NCI-H146 treated with DMSO at 0.1 percent for 48 hours (cell line): Measurements from ENCODE around the gene DNAJC11.
"Not testable (repeated sequence)": the region's sequence is repeated elsewhere in the genome, so short reads cannot be mapped to it uniquely, and the experiment has no call there.

Experiments used
- DNase-seq: peaks from one replicate; lab custom pipeline; 2025; ENCODE audit not compliant: unreplicated experiment; lab: John Stamatoyannopoulos, UW

DNAJC11 gene

DNA sequence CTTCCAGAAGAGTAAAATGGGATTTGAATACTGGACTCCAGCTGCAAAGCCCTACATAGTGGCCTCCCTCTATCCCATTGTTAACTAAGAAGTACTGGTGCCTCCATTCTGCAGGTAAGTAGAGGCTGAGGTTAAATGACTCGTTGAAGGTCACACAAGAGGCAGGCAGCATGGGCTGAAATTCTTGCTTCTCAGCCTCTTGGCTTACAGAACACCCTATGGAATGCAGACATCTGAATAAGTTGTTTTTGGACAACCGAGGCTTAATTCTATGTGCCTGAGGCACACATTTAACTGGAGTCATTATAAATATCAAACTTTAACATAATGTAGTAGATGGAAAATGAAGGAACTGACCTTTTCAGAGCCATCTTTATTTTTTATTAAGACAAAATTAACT is 5.7 kb downstream of the DNAJC11 start:
- DNase-seq, result no peak

DNA sequence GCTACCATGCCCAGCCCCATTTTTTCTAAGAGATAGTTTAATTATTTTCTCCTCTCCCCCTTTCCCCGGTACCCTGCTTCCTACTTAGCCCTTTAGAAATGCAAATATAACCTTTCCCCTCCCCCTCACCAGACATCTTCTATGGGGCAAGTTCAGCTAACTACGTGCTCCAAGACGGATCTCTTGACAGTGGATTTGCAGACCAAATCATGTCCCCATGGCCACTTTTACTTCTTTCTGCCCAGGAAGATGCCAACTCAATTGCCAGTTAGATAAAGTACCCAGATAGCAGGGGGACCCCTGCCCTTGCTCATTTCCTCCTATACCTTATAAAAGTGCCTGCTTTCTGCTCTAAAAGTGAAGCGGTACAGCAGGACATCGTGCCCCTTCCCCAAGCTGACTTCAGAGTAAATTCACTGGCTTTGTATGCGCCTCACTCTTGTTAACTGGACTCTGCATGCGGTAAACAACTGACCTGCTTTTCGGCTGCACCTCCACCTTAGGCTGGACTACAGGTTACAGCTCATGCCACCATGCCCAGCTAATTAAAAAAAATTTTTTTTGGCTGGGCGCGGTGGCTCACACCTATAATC is 7.4 kb downstream of the DNAJC11 start:
- no peak for DNase-seq

DNA sequence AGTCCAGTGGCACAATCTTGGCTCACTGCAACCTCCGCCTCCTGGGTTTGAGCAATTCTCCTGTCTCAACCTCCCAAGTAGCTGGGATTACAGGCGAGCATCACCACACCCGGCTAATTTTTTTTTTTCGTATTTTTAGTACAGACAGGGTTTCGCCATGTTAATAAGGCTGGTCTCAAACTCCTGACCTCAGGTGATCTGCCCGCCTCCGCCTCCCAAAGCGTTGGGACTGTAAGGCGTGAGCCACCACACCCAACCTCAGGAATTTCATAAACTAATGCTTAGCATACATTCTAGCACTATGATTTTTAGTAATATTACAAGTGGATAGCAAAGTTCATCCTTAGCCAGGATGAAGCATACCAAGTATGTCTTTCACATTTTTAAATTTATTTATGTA is 8.7 kb downstream of the DNAJC11 start:
- DNase-seq, result no peak

DNA sequence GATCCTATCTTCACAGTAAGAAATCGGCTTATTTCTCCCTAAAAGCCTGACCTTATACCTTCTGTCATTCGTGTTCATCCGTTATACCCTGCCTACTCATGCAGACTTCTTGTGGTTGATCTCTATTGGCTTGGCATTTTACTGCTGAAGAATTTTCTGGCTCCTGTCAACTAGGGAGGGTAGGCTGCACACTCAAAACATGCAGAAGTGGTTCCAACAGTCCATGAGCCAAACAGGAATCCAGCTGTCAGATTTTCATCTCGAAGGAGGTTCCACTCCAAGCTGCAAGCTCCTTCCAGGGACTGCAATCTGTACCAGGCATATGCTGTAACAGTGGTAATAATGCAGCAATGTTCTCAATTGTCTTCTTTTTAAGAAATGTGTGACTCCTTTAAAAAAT is 10.1 kb downstream of the DNAJC11 start:
- no peak for DNase-seq

DNA sequence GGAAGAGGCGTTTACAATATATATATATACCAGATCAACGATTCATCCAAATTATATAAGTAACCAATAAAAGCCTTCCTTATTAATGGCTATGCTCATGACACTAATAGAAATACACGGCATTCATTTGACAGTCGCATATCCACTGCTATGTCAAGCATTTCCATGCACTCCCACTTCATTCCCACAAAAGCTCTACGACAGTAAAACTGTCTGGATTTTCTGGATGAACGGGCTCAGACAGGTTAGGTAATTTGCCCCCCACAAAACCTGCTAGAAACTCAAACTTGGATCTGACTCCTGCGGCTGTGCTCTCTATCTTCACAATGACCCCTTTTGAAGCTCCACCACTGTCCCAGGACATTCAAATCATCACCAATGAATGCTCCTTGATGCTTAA is 11.4 kb downstream of the DNAJC11 start:
- DNase-seq, result no peak

DNA sequence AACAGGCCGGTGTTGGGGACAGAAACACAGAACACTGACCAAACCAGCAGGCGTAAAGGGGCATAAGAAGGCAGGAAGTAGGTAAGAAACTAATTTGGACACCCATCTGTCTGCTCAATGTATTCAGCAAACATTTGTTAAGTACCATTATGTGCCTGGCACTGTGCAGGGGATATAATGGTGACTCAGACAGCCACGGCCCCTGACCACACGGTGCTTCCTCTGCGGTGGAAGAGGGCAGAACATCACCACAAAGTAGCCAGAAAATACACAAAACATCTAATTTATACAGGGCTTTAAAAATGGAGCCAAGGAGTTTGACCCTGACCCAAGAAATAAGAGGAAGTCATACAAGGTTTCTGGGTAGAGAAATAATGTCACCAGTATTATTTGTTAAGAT is 12.9 kb downstream of the DNAJC11 start:
- DNase-seq, result no peak

DNA sequence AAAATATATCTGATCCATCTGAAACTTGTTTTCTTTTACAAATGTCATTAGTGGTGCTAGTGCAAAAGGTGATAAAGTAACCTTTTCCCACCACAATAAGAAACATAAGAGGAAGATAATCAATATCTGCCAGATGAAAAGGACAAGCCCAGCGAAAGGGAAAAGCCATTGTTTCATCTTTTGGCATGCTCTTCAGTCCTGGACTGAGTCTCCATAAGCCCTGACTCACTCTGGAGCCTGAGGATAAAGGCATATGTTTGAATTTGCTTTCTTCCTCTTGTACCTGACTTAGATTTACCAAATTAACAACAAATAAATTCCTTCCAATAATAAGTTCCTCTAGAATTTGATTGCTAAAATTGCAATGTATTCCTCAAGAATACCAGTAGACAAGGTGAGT is 13.6 kb downstream of the DNAJC11 start:
- no peak for DNase-seq

DNA sequence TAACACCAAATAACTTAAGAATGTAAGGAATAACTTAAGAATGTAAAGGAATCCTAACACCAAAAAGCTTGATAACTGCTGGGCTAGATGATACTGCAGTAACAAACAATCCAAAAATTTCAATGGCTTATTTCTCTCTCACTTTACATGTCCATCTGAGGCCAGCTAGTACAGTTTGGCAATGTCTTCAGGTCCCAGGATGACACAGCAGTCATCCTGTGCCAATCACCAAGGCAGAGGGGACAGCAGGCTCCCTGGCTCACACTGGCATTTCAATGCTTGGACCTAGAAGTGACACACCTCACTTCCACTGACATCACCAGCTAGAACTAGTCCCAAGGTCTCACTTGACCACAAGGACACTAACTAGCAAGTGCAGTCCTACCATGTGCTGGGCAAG is 15.3 kb downstream of the DNAJC11 start:
- DNase-seq, result no peak

DNA sequence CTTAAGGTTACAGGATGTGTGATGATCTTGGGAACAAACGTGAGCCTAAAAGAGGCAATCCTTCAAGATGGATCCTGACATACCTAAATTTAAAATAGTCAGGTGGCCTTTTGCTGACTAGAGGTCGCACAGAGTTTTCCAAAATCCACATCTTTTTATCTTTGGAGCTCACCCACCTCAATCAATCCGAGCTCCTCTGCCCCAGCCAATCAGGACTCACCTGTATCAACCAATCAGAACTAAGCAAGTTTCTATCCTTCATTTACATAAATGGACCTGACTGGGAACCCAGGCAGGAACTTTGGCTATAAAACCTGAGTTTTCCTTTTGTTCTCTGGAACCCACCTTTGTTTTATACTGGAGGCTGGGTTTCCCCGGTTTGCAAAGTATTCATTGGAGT is 16.2 kb downstream of the DNAJC11 start:
- no peak for DNase-seq

DNA sequence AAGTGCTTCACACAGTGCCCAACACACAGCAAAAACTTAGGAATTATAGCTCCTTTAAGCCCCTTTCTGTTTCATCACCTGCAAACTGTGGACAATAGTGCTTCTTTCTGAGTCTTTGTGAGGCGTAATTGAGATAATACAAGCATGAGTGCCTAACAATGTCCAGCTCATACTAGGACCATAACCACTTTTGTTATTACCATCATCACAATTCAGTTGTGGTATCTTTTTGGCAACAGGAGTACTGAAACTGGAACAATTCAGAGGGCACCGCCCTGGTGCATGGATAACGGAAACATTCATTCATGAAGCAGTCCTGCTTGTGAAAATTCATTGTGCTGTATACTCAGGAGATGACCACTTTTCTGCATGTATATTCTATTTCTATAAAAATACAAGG is 18.2 kb downstream of the DNAJC11 start:
- no peak for DNase-seq

DNA sequence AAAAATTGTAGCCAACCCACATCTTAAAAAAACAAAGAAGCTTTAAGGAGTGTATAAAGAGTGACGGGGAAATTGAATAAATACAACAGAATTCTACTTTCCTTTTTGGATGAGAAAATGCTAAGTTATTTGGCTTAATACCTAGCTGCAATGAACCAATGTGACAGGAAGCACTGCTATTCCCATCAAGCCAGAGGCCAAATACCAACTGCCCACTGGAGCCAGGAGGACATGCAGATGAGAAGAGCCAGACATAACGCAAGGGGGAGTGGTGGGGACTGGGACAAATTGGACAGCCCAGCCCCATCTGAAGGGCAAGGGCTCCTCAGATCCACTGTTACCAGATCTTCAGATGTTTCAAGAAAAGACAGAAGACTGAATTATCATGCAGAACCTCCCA is 25.7 kb downstream of the DNAJC11 start:
- DNase-seq, result no peak

DNA sequence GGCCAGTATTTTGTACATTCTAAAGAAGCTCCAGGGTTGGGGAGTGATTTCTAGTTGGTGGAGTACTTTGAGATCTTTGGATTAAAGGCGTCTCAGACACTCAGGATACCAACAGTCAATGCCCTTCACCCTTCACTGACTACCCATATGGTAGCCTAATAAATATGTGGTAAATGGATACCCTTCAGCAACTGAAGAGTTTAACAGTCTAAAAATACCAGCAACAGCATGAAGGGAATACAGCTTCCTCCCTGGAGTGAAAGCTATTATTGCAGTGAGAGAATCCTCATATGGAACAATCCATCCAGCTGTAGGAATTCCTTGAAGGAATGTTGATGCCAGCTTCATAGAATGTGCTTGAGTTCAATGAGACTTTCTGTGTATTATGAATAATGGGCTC is 26.8 kb downstream of the DNAJC11 start:
- no peak for DNase-seq

DNA sequence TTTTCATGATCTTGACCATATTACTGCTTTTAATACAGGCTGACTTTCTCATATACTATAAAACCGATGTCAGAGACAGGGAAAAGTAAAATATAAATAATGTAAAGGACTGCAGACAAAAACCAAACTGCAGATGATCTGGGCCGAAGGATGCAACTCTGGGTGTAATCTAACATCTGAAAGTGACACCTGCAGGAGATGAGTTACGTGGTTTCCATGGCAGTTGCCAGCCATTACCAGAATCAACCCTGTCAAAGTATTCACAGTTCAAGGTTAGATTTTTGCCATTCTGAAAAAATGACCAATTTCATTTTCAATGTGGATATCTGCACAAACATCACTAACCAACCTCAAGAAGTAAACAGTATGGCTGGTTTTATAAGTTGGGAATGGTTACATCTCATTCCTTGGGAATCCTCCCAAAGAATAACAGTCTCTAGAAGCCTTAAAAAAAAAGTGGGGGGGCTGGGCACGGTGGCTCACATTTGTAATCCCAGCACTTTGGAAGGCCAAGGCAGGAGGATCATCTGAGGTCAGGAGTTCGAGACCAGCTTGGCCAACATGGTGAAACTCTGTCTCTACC is 27.7 kb downstream of the DNAJC11 start:
- DNase-seq, result no peak

DNA sequence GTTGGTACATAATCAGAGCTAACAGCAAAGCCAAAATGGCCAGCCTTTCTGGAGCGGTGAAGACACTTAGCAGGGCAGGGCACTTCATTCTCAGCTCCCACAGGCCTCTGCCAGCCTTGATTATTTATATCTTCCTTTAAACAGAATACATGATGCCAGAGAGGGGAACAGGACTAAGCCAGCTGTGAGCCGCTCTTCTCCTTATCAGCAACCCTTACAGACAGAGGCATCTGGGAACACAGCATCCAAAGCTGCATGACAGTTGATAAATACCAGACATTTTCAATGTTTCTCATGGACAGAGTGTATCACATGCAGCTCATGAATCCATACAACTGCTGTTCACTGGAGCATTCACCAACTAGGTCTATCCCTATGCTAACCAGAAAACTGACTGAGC is 29.1 kb downstream of the DNAJC11 start:
- DNase-seq, result no peak

DNA sequence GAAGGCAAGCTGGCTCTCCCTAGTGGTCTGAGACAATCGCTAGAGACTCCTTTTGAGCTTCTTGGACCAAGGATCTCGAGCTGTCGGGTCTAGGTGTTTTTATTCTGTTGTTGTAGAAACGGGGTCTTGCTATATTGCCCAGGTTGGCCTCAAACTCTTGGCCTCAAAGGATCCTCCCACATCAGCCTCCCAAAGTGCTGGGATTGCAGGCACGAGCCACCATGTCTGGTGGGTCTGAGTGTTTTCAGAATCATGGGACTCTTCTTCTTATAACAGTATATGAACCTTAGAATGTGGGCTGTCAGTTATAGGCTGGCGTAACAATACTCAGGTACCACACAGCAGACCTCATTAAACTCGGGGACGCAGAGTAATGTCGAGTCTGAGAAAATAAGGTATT is 33.1 kb downstream of the DNAJC11 start:
- no peak for DNase-seq

DNA sequence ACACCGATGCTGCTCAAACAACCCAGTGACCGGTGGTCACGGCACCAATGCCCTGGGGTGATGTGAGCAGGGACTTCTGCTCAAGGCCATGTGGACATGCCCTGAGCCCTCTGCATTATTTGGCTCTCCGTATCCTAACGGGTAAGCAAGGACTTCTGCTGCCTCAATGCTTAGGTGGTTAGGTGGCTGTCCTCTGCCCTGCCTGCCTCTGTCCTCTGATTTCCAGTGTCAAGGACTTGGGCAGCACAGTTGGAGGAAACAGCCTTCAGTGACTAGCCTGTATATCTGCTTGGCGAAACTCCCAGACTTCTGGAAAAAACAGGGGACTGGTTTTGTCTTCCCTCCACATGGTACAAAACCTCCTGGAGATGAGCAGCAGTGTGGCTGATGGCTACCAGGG is 34.5 kb downstream of the DNAJC11 start:
- DNase-seq, result no peak

DNA sequence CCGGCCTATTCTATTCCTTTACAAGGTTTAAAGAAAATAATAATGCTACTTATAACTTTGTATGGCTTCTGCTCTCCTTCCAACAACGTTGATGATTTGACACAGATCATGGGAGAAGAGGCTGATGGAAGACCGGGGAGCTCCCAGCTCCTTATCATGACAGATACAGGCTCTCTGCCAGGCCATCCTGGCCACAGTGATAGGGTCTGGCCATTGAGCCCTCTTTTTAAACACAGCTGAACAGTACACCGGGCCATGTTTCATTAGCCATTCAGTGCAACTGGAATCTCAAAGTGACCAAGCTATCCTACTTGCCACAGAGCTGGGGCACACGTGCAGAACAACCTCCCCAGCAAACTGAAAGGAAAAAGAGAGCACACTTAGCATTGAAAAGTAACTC is 34.9 kb downstream of the DNAJC11 start:
- no peak for DNase-seq

DNA sequence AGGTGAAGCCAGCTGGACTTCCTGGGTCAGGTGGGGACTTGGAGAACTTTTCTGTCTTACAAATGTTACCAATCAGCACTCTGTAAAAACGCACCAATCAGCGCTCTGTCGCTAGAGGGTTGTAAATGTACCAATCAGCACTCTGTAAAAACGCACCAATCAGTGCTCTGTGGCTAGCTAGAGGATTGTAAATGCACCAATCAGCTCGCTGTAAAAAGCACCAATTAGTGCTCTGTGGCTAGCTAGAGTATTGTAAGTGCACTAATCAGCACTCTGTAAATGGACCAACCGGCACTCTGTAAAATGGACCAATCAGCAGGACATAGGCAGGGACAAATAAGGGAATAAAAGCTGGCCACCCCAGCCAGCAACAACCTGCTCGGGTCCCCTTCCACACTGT is 39.1 kb downstream of the DNAJC11 start:
- not testable (repeated sequence) for DNase-seq

DNA sequence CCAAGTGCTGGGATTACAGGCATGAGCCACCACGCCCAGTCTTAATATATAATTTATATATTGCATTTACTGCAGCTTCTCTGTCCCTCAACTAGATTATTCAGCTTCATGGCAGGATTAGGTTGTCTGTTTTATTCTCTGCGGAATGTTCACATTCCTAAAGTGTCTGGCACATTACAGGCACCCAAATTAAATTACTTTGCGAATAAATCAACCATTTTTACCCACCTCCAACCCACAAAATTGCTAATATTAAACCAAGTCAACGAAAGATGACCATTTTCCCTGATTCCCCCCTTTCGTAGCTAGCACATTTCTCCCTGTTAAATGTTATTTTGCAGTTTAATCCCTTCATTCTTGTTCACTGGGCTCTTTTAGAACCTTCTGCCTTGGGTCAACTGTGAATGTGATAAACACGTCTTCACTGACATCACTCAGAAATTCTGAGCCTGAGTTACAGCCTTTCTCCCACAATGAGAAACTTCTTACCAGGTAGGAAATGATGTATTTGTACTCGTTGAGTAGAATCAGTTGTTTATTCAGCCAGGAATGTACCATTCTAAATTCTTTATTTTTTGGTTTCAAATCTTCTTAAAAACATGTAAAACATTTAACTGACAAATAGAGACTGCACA is 41.1 kb downstream of the DNAJC11 start:
- no peak for DNase-seq

DNA sequence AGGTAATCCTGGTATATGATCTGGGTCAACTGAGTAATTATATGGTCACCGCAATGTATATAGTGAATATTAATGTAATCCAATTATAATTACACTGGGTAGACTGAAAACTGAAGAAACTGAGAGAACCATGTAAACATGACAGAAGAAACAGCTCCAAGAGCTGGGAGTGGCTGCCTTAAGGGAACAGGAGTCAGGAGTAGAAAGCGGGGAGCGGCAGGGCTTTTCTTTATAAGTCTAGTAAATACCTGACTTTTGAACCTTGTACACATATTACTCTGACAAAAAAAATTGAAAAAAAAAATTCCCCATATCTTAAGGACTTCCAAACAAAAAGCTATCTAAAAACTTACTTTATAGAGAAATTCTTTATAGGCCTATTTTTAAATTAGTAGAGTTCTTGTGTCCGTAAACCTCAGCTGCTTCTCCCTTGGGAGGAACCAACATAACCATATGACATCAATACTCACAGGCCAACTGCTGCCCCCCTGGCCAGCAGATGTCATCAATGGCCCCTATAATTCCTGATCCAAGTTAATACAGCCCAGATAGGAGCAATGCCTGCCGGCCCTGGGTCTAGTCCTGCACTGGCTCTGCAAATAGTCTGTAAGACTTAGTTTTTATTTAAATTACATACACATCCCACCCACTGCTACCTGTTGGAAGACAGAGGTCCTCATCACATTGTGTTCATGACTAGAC is 43.1 kb downstream of the DNAJC11 start:
- DNase-seq, result no peak

DNA sequence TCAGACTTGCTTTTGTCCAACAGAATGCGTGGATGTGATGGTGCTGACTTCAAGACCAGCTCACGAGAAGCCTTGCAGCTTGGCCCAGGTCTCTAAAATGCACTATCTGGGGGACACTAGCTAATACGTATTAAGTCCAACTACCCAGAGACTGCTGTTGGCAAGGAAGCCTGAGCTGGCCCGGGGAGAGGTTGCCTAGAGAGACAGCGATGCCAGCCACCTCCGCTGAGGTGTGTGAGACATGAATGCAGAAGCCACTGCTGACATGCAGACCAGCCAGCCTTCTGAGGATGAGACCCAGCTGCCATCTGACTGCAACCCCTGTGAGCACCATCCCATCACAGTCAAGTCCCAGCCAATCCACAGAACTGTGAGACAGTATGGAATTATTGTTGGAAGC is 44.5 kb downstream of the DNAJC11 start:
- no peak for DNase-seq
